Measurements from ENCODE around the gene IPO4. TPM values are rescaled to one million over a fixed set of nuclear protein-coding genes. Genes with fewer than 3 reads are reported as not detected.

Gene IPO4
- total RNA-seq, 1 experiment from 2014 or later: 116 TPM

DNA sequence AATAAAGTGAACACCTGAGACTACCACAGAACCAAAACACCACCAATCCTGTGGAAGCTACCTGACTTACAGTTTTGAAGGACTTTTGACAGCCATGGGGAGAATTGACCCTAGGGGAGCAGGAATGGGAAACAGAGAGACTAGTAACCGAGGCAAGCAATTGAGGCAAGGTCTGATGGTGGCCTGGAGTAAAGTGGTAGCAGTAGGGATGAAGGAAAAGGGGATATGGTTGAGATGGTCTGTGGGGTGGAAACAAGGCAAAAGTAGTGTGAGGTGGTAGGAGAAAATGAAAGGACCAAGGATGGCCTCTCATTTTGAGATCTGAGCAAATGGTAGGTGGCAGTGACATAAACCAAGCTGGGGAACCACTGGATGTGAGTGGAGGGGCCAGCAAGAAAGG is 31.8 kb downstream of the IPO4 start:
- Histone ChIP-seq H2AFZ (ENCODE audit: low read length) (no peak overlapping the region), H2BK15ac (ENCODE audit: low read depth, low read length) (no peak overlapping the region), H2AK5ac (ENCODE audit: insufficient read length, low read length) (no peak overlapping the region), H3T11ph (ENCODE audit: low read length) (no peak overlapping the region), H4K20me1 (ENCODE audit: control insufficient read depth, insufficient read depth, insufficient read length) (no peaks in the 10 kb centered on the region), H3K23ac (ENCODE audit: insufficient read length, low read depth, low read length) (no peak overlapping the region), H3K14ac (ENCODE audit: insufficient read depth, low read length) (no peak overlapping the region), H4K5ac (ENCODE audit: insufficient read length, low read depth, low read length) (no peak overlapping the region), H3K9ac (ENCODE audit: extremely low read depth, insufficient read length, low read length) (no peak overlapping the region), H3K4me2 (ENCODE audit: insufficient read depth, insufficient read length, low read length) (no peak overlapping the region), H3K18ac (ENCODE audit: insufficient read length, low read depth, low read length) (no peak overlapping the region), H3K9me3 (ENCODE audit: control insufficient read depth, low read depth, low read length) (no peaks in the 10 kb centered on the region), H4K8ac (replicated peaks; ENCODE audit: insufficient read length, low read depth, low read length) (no peak overlapping the region), H3K27ac (ENCODE audit: insufficient read length, low read depth, low read length) (no peak overlapping the region), H2BK120ac (ENCODE audit: low read depth, low read length, poor library complexity, severe bottlenecking) (no peak overlapping the region), H2BK5ac (ENCODE audit: insufficient read length, low read length) (no peak overlapping the region), H3K4ac (ENCODE audit: low read depth, low read length) (no peak overlapping the region), H3K79me2 (ENCODE audit: insufficient read depth, low read length) (no peaks in the 10 kb centered on the region), H3K27me3 (ENCODE audit: insufficient read depth, low read length) (no peaks in the 10 kb centered on the region), H3K4me1 (ENCODE audit: insufficient read depth, low read length) (no peaks in the 10 kb centered on the region), H4K91ac (ENCODE audit: insufficient read length, low read depth, low read length) (no peak overlapping the region), H2BK20ac (ENCODE audit: low read depth, low read length, poor library complexity, severe bottlenecking) (no peak overlapping the region), H2BK12ac (ENCODE audit: insufficient read length, low read depth, low read length) (no peak overlapping the region), H3K79me1 (ENCODE audit: insufficient read depth, low read depth, low read length, poor library complexity, severe bottlenecking) (no peaks in the 10 kb centered on the region), H3K56ac (ENCODE audit: insufficient read length, low read depth, low read length) (no peak overlapping the region), H3K23me2 (ENCODE audit: insufficient read length, low read depth, low read length, poor library complexity, severe bottlenecking) (no peaks in the 10 kb centered on the region)
- peaks cover 9 to 10% of the 10 kb centered on the region in 2 experiments for H3K4me1 Mint-ChIP-seq
- no CpG with 5 or more reads among the region's 1 CpG for WGBS (ENCODE audit: extremely low coverage, insufficient read length, low lambda C conversion rate)
- DNase-seq: no peak
- H3K9me3 Mint-ChIP-seq: no peaks in the 10 kb centered on the region
- TF ChIP-seq, protein P1, sequence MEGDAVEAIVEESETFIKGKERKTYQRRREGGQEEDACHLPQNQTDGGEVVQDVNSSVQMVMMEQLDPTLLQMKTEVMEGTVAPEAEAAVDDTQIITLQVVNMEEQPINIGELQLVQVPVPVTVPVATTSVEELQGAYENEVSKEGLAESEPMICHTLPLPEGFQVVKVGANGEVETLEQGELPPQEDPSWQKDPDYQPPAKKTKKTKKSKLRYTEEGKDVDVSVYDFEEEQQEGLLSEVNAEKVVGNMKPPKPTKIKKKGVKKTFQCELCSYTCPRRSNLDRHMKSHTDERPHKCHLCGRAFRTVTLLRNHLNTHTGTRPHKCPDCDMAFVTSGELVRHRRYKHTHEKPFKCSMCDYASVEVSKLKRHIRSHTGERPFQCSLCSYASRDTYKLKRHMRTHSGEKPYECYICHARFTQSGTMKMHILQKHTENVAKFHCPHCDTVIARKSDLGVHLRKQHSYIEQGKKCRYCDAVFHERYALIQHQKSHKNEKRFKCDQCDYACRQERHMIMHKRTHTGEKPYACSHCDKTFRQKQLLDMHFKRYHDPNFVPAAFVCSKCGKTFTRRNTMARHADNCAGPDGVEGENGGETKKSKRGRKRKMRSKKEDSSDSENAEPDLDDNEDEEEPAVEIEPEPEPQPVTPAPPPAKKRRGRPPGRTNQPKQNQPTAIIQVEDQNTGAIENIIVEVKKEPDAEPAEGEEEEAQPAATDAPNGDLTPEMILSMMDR (conservative IDR thresholded peaks at IDR 0.05): no peak
- peaks cover 37 to 64% (median 57%) of the 10 kb centered on the region in 3 experiments for H3K36me3 Mint-ChIP-seq (ENCODE audit: insufficient read depth in 1 of 3, low read depth in 3 of 3)
- H3K27ac Mint-ChIP-seq: no peak overlapping the region
- H3K27me3 Mint-ChIP-seq (ENCODE audit: low read depth): no peaks in the 10 kb centered on the region; the same call in 1 of the 2 replicates
- H3K4me3 Mint-ChIP-seq: no peak overlapping the region
